Ovary (tissue), 3 donors: ENCODE data around the gene QSER1.

ENCODE experiments used
- CTCF ChIP-seq, 3 donors: fragments of 450-650 bp in 2 of 3; fragments of 200-600 bp in 1 of 3; IDR thresholded peaks; one replicate each; pipeline versions ENCODE4 v1.5.1 to v1.8.0; 2016 to 2022; ENCODE audit warnings: antibody characterized with exemption in 3 of 3, mild to moderate bottlenecking in 1 of 3
- EP300 ChIP-seq: sonication (generic); formaldehyde crosslinking; IDR thresholded peaks from one replicate; pipeline ENCODE4 v1.6.1; 2017; ENCODE audit warnings: antibody characterized with exemption
- POLR2A ChIP-seq: fragments of 450-650 bp; IDR thresholded peaks from one replicate; pipeline ENCODE4 v1.6.1; 2017; ENCODE audit warnings: antibody characterized with exemption, mild to moderate bottlenecking, moderate library complexity
- donor health status: DM: no; HTN: no; CAD: no.

DNA sequence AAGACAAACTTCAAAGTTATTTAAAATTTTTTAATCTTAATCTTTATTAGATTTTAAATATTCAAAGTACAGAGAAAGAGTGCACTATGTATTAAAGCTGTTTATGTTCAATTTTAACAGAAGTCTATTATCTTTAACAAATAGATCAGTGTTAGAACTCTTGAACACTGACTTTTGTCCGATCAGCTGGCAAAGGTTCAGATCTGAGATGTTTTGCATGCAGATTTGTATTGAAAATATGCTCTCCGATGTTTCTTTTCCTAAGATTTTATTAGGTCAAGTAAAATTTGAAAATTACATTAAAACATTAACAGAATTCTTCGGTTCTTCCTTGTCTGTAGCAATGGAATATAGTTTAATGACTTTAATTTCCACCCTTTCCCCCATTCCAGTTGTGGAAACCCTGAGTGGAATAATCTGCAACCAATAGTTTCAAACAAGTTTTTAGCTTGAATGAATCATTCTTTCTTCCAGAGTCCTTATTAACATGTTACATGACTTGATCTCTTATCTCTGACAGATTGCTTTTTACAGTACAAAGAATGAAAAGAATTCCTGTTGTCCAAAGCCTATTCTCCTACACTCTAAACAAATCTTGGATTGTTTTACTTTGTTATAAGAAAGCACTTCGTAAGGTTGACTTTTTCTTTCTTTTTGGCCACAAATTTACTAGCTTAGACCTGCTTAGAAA lies 135.4 kb downstream of the QSER1 start:
- TF ChIP-seq CTCF (IDR thresholded peaks at IDR 0.05) (no peak), EP300 (no peak), POLR2A (no peak)
